Activated CD8-positive, alpha-beta T cell treated with anti-CD3 and anti-CD28 coated beads for 36 hours (primary cell): ENCODE measurements around the gene C2orf69. TPM values are rescaled to one million over a fixed set of nuclear protein-coding genes. Genes with fewer than 3 reads are reported as not detected.
"Not testable (repeated sequence)": the region's sequence is repeated elsewhere in the genome, so short reads cannot be mapped to it uniquely, and the experiment has no call there.

Experiments used
- ATAC-seq: fragments of 200-7000 bp; cut with Tn5 transposase; one replicate; pipeline ENCODE4 v1.10.0; 2021; ENCODE audit warnings: mild to moderate bottlenecking, moderate library complexity
- CTCF ChIA-PET: fragments of 350-600 bp; sonication (Branson Sonifier 250); formaldehyde crosslinking; loops from one replicate; lab custom pipeline; 2021; ENCODE audit warnings: antibody characterized with exemption; lab: Charles Lee
- POLR2A ChIA-PET: fragments of 350-600 bp; sonication (Branson Sonifier 250); formaldehyde crosslinking; loops from one replicate; lab custom pipeline; 2021; ENCODE audit warnings: antibody characterized with exemption; lab: Charles Lee
- DNase-seq: peaks from one replicate; pipeline ENCODE4 v3.0.0-alpha.2; 2020
- H3K27ac Mint-ChIP-seq: one replicate; pipeline ENCODE4 v1.8.0; 2021; ENCODE audit warnings: mild to moderate bottlenecking, mixed read lengths
- H3K27me3 Mint-ChIP-seq: one replicate; pipeline ENCODE4 v1.8.0; 2021; ENCODE audit warnings: mixed read lengths
- H3K36me3 Mint-ChIP-seq: one replicate; pipeline ENCODE4 v1.8.0; 2021; ENCODE audit warnings: low read depth, mixed read lengths
- H3K4me1 Mint-ChIP-seq: one replicate; pipeline ENCODE4 v1.8.0; 2021; ENCODE audit warnings: low read depth, mixed read lengths
- H3K4me3 Mint-ChIP-seq: one replicate; pipeline ENCODE4 v1.8.0; 2021; ENCODE audit warnings: mild to moderate bottlenecking, moderate library complexity, mixed read lengths
- H3K9me3 Mint-ChIP-seq: one replicate; pipeline ENCODE4 v1.8.0; 2021; ENCODE audit warnings: mixed read lengths
- CTCF ChIP-seq: fragments of 200-600 bp; IDR thresholded peaks from one replicate; pipeline ENCODE4 v1.8.0; 2022; ENCODE audit warnings: antibody characterized with exemption, mild to moderate bottlenecking
- intact Hi-C: fragments of 100-400 bp; cut with micrococcal nuclease; formaldehyde crosslinking; loops from one replicate; pipeline ENCODE4 v1.10.0; 2022
- total RNA-seq, 2 experiments: library from RNA; stranded (reverse); gene quantifications; one replicate each; pipeline ENCODE4 v1.2.3, GENCODE V29; 2021

Gene C2orf69
- total RNA-seq, 2 experiments from 2014 or later = 15.9 to 17.0 TPM

- peaks cover 7% of the 10 kb centered on the region for H3K9me3 Mint-ChIP-seq
- no peak for DNase-seq
- intact Hi-C loops = loop anchor here (5.0 kb wide), 1 partner anchor 45 kb away; the partner anchor contains the start of genes MAIP1 and TYW5
- peaks cover 3% of the 10 kb centered on the region for H3K27me3 Mint-ChIP-seq
- CTCF ChIA-PET = interaction anchor here (1.3 to 1.9 kb wide), 3 partner anchors 15 to 172 kb away, joined by 3 to 6 read pairs (median 5); no protein-coding TSS in a partner anchor
- peak overlapping the region; percentile 94 for H3K4me3 Mint-ChIP-seq
- H3K36me3 Mint-ChIP-seq = peaks cover 23% of the 10 kb centered on the region
- no peak for TF ChIP-seq CTCF
- H3K27ac Mint-ChIP-seq = peak overlapping the region; percentile 91
- no peak for ATAC-seq
- H3K4me1 Mint-ChIP-seq = peaks cover 22% of the 10 kb centered on the region
- POLR2A ChIA-PET = interaction anchor here (0.6 to 1.5 kb wide), 2 partner anchors 62 to 113 kb away, joined by 3 to 5 read pairs; no protein-coding TSS in a partner anchor
These were observed 726 bp downstream of the C2orf69 start for GRCh38 chr2:199911877-199912161.

- CTCF ChIA-PET = interaction anchor here (1.3 kb wide), 2 partner anchors 14 to 172 kb away, joined by 3 to 5 read pairs; no protein-coding TSS in a partner anchor
- ATAC-seq, POLR2A ChIA-PET, H3K27ac Mint-ChIP-seq, H3K27me3 Mint-ChIP-seq: not testable (repeated sequence)
- Mint-ChIP-seq H3K36me3 (peaks cover 31% of the 10 kb centered on the region), H3K4me3 (peak overlapping the region; percentile 94), H3K9me3 (peaks cover 10% of the 10 kb centered on the region), H3K4me1 (peaks cover 25% of the 10 kb centered on the region)
- intact Hi-C loops = loop anchor here (5.0 kb wide), 1 partner anchor 45 kb away; the partner anchor contains the start of genes MAIP1 and TYW5
- peak; percentile 31 for DNase-seq
These were observed 1.5 kb downstream of the C2orf69 start for GRCh38 chr2:199912553-199913114.

DNA sequence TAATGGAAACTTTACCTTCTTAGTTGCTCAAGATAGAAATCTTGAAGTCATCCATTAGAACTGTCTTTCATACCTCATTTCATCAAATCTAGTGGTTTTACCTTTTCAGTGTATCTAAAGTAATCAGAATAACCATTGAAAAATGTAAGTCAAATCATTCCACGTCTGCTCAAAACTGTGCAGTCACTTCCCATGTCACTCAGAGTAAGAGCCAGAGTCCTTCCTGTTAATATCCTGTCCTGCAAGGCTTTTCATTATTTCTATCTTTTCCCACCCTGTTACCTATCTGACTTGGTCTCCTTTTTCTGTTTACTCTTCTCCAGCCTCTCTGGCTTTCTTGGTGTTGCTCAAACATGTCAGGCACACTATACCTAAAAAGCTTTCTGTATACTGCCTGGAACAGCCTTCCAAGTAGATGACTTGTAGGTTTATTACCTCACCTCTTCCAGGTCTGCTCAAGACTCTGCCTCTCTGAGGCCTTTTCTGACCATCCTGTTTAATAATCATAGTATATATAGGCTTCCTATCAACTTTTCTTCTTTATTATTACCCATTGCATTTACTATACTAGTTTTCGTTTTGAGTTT lies 3.4 kb downstream of the C2orf69 start:
- H3K36me3 Mint-ChIP-seq = peaks cover 46% of the 10 kb centered on the region

GRCh38 chr2:199916980-199917379 lies 5.9 kb downstream of the C2orf69 start:
- H3K27me3 Mint-ChIP-seq = no peaks in the 10 kb centered on the region
- H3K9me3 Mint-ChIP-seq = peaks cover 10% of the 10 kb centered on the region
- H3K4me3 Mint-ChIP-seq = no peak overlapping the region
- intact Hi-C loops = no loop called here
- CTCF ChIA-PET = no interaction called here
- TF ChIP-seq CTCF = no peak
- peaks cover 27% of the 10 kb centered on the region for H3K4me1 Mint-ChIP-seq
- no peak for ATAC-seq
- POLR2A ChIA-PET = no interaction called here
- no peak for DNase-seq
- H3K36me3 Mint-ChIP-seq = peaks cover 55% of the 10 kb centered on the region
- H3K27ac Mint-ChIP-seq = no peak overlapping the region

More for the DNA sequence above, 3.4 kb downstream of the C2orf69 start:
- peaks cover 28% of the 10 kb centered on the region for H3K4me1 Mint-ChIP-seq
- H3K27ac Mint-ChIP-seq = no peak overlapping the region
- H3K27me3 Mint-ChIP-seq = no peaks in the 10 kb centered on the region
- H3K4me3 Mint-ChIP-seq = no peak overlapping the region
- POLR2A ChIA-PET = interaction anchor here (0.6 kb wide), 1 partner anchor 12 kb away, joined by 3 read pairs; no protein-coding TSS in a partner anchor
- CTCF ChIA-PET = no interaction called here
- intact Hi-C loops = loop anchor here (5.0 kb wide), 1 partner anchor 43 kb away; the partner anchor contains the start of genes MAIP1 and TYW5
- peaks cover 10% of the 10 kb centered on the region for H3K9me3 Mint-ChIP-seq
- TF ChIP-seq CTCF = no peak
- DNase-seq (no peak), ATAC-seq (no peak)

- DNase-seq (no peak), ATAC-seq (no peak)
- Mint-ChIP-seq H3K4me3 (no peak overlapping the region), H3K27ac (no peak overlapping the region), H3K36me3 (peaks cover 34% of the 10 kb centered on the region), H3K9me3 (no peaks in the 10 kb centered on the region), H3K4me1 (peaks cover 19% of the 10 kb centered on the region), H3K27me3 (no peaks in the 10 kb centered on the region)
- POLR2A ChIA-PET = no interaction called here
- intact Hi-C loops = no loop called here
- CTCF ChIA-PET = interaction anchor here (0.7 to 1.5 kb wide), 3 partner anchors 12 to 18 kb away, joined by 3 read pairs; partner anchors contain the start of gene C2orf69
- TF ChIP-seq CTCF = no peak
These were observed 11.8 kb downstream of the C2orf69 start for GRCh38 chr2:199922856-199923255.
